Stomach (tissue), 4 donors: ENCODE results near the gene ATG9B.

Experiments used
- POLR2A ChIP-seq, 4 donors: fragments of 450-650 bp; IDR thresholded peaks; one replicate each; pipeline ENCODE4 v1.6.1; 2016; ENCODE audit warnings: antibody characterized with exemption in 4 of 4, control low read depth in 2 of 4, mild to moderate bottlenecking in 1 of 4, moderate library complexity in 1 of 4
- TF ChIP-seq, protein P1 (sequence below), 7 experiments: fragments of 450-650 bp in 4 of 7; fragments of 200-600 bp in 3 of 7; sonication (generic) in 3 of 7; IDR thresholded peaks; one replicate each; pipeline ENCODE4 v1.5.1; 2016 to 2019; ENCODE audit warnings: antibody characterized with exemption in 7 of 7, control low read depth in 2 of 7, mild to moderate bottlenecking in 1 of 7

DNA sequence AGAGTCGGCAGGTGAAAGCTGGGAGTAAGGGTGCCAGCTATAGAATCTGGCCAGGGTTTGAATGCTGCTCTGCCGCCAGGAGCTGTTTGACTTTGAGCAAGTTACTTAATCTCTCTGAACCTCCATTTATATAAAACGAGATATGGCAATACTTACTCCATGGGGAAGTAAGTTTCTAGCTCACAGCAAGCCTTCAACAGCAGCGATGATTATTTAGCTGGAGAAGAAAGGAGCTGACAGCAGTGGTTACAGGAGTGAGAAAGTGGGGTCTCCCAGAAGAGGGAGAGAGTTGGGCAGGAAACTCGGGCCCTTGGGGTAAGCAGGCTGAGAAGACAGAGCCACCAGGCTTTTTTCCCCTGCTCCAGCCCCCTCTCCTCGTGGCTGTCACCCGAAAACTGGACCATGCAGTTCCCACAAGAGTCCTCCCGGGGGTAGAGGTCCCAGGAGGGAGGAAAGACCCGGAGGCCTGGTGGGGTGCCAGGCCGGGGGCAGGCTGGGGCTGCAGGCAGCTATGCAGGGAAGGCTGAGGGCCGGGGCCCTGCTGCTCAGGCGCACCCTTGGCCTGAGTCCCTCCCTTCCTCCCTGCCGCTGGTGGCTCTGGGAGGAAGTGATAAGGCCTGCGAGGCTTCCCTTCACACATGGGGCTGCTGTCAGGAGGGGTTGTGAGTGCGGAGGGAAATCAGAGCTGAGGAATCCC lies 30.0 kb downstream of the ATG9B start:
- no peak for TF ChIP-seq POLR2A (IDR thresholded peaks at IDR 0.05)
- TF ChIP-seq, protein P1, sequence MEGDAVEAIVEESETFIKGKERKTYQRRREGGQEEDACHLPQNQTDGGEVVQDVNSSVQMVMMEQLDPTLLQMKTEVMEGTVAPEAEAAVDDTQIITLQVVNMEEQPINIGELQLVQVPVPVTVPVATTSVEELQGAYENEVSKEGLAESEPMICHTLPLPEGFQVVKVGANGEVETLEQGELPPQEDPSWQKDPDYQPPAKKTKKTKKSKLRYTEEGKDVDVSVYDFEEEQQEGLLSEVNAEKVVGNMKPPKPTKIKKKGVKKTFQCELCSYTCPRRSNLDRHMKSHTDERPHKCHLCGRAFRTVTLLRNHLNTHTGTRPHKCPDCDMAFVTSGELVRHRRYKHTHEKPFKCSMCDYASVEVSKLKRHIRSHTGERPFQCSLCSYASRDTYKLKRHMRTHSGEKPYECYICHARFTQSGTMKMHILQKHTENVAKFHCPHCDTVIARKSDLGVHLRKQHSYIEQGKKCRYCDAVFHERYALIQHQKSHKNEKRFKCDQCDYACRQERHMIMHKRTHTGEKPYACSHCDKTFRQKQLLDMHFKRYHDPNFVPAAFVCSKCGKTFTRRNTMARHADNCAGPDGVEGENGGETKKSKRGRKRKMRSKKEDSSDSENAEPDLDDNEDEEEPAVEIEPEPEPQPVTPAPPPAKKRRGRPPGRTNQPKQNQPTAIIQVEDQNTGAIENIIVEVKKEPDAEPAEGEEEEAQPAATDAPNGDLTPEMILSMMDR (IDR thresholded peaks at IDR 0.05), result no peak
